Neural cell (in vitro differentiated cells): ENCODE results near the gene ZCCHC24.

Experiments used
- CTCF ChIP-seq: fragments of 450-650 bp; IDR thresholded peaks from 2 replicates; pipeline ENCODE4 v1.5.1; 2014; ENCODE audit warnings: antibody characterized with exemption, mild to moderate bottlenecking, moderate library complexity; ENCODE audit not compliant: poor library complexity, severe bottlenecking
- EZH2 ChIP-seq: fragments of 200-600, 300-800 bp; shearing (Covaris generic), sonication (generic); IDR thresholded peaks from 2 replicates; pipeline ENCODE4 v1.6.1; 2014; ENCODE audit warnings: antibody characterized with exemption, low read length, borderline replicate concordance, mild to moderate bottlenecking; ENCODE audit not compliant: insufficient read depth, poor library complexity, severe bottlenecking
- MXI1 ChIP-seq: fragments of 450-650 bp; conservative IDR thresholded peaks from 2 replicates; pipeline ENCODE4 v1.6.1; 2014; ENCODE audit warnings: antibody characterized with exemption, mild to moderate bottlenecking; ENCODE audit not compliant: poor library complexity, severe bottlenecking
- POLR2AphosphoS5 ChIP-seq: IDR thresholded peaks from 2 replicates; pipeline ENCODE4 v1.6.1; 2012
- RAD21 ChIP-seq: fragments of 450-650 bp; conservative IDR thresholded peaks from 2 replicates; pipeline ENCODE4 v1.6.1; 2014; ENCODE audit warnings: antibody characterized with exemption, mild to moderate bottlenecking, moderate library complexity
- REST ChIP-seq: IDR thresholded peaks from 2 replicates; pipeline ENCODE4 v1.6.1; 2012; ENCODE audit warnings: borderline replicate concordance

- TF ChIP-seq CTCF (no peak), RAD21 (no peak), POLR2AphosphoS5 (no peak), MXI1 (no peak), EZH2 (no peak), REST (no peak)
Measured at GRCh38 chr10:79380125-79380945, 65.1 kb downstream of the ZCCHC24 start.
